ENCODE measurements around the gene LIPT1.
"Not testable (repeated sequence)": the region's sequence is repeated elsewhere in the genome, so short reads cannot be mapped to it uniquely, and the experiment has no call there.

Gene LIPT1

GRCh38 chr2:99154643-99155536, at the start of gene LIPT1, which contains the start of gene TSGA10:
TSS of gene LIPT1 (plus strand) at chr2:99154967. CDS start at chr2:99161958, 6,991 bp downstream.
TSS of gene TSGA10 (minus strand) at chr2:99154942. CDS start at chr2:99109439, 45,503 bp downstream.
- peak; percentile 91 for DNase-seq (ENCODE audit: low spot score)

GRCh38 chr2:99106913-99107312, 47.9 kb upstream of the LIPT1 start:
- no peak for DNase-seq (ENCODE audit: low spot score)

- no peak for DNase-seq (ENCODE audit: low spot score)
Measured at GRCh38 chr2:99111236-99111635, 43.5 kb upstream of the LIPT1 start.

- no peak for DNase-seq (ENCODE audit: low spot score)
Measured at GRCh38 chr2:99111945-99112344, 42.8 kb upstream of the LIPT1 start.

- peak; percentile 51 for DNase-seq (ENCODE audit: low spot score)
Measured at GRCh38 chr2:99112617-99113016, 42.1 kb upstream of the LIPT1 start.

- no peak for DNase-seq (ENCODE audit: low spot score)
Measured at GRCh38 chr2:99127981-99128380, 26.8 kb upstream of the LIPT1 start.

- DNase-seq (ENCODE audit: low spot score): not testable (repeated sequence)
Measured at GRCh38 chr2:99135044-99135556, 19.7 kb upstream of the LIPT1 start.

GRCh38 chr2:99139003-99139402, 15.8 kb upstream of the LIPT1 start:
- DNase-seq (ENCODE audit: low spot score): no peak

- no peak for DNase-seq (ENCODE audit: low spot score)
Measured at GRCh38 chr2:99140056-99140859, 14.5 kb upstream of the LIPT1 start.

- DNase-seq (ENCODE audit: low spot score): no peak
Measured at GRCh38 chr2:99140860-99141109, 14.0 kb upstream of the LIPT1 start.

GRCh38 chr2:99141110-99142108, 13.4 kb upstream of the LIPT1 start, which contains the start of gene C2orf15:
TSS of gene C2orf15 (plus strand) at chr2:99141707. CDS start at chr2:99150559, 8,852 bp downstream.
- DNase-seq (ENCODE audit: low spot score): peak; percentile 95

- no peak for DNase-seq (ENCODE audit: low spot score)
Measured at GRCh38 chr2:99150706-99151105, 4.1 kb upstream of the LIPT1 start.

- no peak for DNase-seq (ENCODE audit: low spot score)
Measured at GRCh38 chr2:99152199-99152895, 2.4 kb upstream of the LIPT1 start.

- DNase-seq (ENCODE audit: low spot score): no peak
Measured at GRCh38 chr2:99153921-99154604, 704 bp upstream of the LIPT1 start.

GRCh38 chr2:99156891-99157290, 2.1 kb downstream of the LIPT1 start:
- no peak for DNase-seq (ENCODE audit: low spot score)

- DNase-seq (ENCODE audit: low spot score): no peak
Measured at GRCh38 chr2:99158599-99158998, 3.8 kb downstream of the LIPT1 start.

- DNase-seq (ENCODE audit: low spot score): no peak
Measured at GRCh38 chr2:99159594-99159993, 4.8 kb downstream of the LIPT1 start.

- no peak for DNase-seq (ENCODE audit: low spot score)
Measured at GRCh38 chr2:99166218-99166617, 11.5 kb downstream of the LIPT1 start.

- no peak for DNase-seq (ENCODE audit: low spot score)
Measured at GRCh38 chr2:99169534-99169933, 14.8 kb downstream of the LIPT1 start.

All from putamen (tissue), 1 donor.